A549 (cell line): ENCODE data around the gene MPDU1.

Source experiments
- CHD4 ChIP-seq: fragments of 200-600 bp; sonication (generic); IDR thresholded peaks from 2 replicates; pipeline ENCODE4 v1.6.1; 2016; ENCODE audit warnings: antibody characterized with exemption, mild to moderate bottlenecking, borderline replicate concordance
- EP300 ChIP-seq, 2 experiments: fragments of >200 bp; sonication (Bioruptor Twin); formaldehyde crosslinking; IDR thresholded peaks; 2 replicates in 1 of 2; 3 replicates in 1 of 2; pipeline ENCODE4 v1.6.1; 2016 to 2017
- HDAC2 ChIP-seq: fragments of 200-600 bp; sonication (generic); IDR thresholded peaks from 2 replicates; pipeline ENCODE4 v1.6.1; 2016
- JUN ChIP-seq, 2 experiments: fragments of >200 bp; sonication (Bioruptor Twin); formaldehyde crosslinking; IDR thresholded peaks; 2 replicates in 1 of 2; 3 replicates in 1 of 2; pipeline ENCODE4 v1.6.1; 2016 to 2017
- MAZ ChIP-seq: fragments of 150-350 bp; IDR thresholded peaks from 2 replicates; pipeline ENCODE4 v1.6.1; 2014; ENCODE audit warnings: antibody characterized with exemption, low read depth, low read length, borderline replicate concordance
- POLR2A ChIP-seq: IDR thresholded peaks from 2 replicates; pipeline ENCODE4 v1.6.1; 2012; ENCODE audit warnings: mild to moderate bottlenecking, low read length
- RCOR1 ChIP-seq: fragments of 150-350 bp; IDR thresholded peaks from 2 replicates; pipeline ENCODE4 v1.6.1; 2014; ENCODE audit warnings: antibody characterized with exemption, low read length, low read depth
- RFX5 ChIP-seq: fragments of 450-650 bp; IDR thresholded peaks from 2 replicates; pipeline ENCODE4 v1.7.1; 2014; ENCODE audit warnings: antibody characterized with exemption, mild to moderate bottlenecking, moderate library complexity
- TF ChIP-seq, protein P1 (sequence below): fragments of 250-450 bp; sonication (Bioruptor Pico); IDR thresholded peaks from 2 replicates; pipeline ENCODE4 v1.5.0; 2021; ENCODE audit warnings: mild to moderate bottlenecking, moderate library complexity, borderline replicate concordance
- TF ChIP-seq, protein P2 (sequence below): fragments of >200 bp; sonication (Bioruptor Twin); formaldehyde crosslinking; IDR thresholded peaks from 3 replicates; pipeline ENCODE4 v1.5.1; 2016
- TF ChIP-seq, protein P3 (sequence below): IDR thresholded peaks from 2 replicates; pipeline ENCODE4 v1.6.1; 2012
- TF ChIP-seq, protein P4 (sequence below): fragments of >200 bp; sonication (Bioruptor Twin); formaldehyde crosslinking; IDR thresholded peaks from 2 replicates; pipeline ENCODE4 v1.6.1; 2016

DNA sequence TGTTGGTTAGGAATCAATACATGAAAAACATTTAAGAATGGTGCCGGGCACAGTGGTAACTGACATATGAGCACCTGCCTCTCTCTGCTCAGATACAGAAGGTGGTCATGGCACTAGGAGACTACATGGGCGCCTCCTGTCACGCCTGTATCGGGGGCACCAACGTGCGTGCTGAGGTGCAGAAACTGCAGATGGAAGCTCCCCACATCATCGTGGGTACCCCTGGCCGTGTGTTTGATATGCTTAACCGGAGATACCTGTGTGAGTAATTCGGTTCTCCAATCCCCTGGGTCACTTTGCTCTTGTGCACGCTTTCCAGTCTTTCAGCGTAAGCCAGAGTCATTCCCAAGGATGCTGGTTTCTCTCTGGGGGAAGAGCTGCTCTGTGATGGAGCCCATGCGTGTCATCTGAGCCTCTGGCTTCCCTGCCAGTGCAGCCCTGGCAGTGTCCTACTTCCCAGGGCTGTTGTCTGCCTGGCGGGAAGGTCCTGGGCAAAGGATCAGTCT is 7.2 kb upstream of the MPDU1 start:
- TF ChIP-seq POLR2A, result no peak
- TF ChIP-seq EP300 (IDR thresholded peaks at IDR 0.05), result no peak
- TF ChIP-seq, protein P1, sequence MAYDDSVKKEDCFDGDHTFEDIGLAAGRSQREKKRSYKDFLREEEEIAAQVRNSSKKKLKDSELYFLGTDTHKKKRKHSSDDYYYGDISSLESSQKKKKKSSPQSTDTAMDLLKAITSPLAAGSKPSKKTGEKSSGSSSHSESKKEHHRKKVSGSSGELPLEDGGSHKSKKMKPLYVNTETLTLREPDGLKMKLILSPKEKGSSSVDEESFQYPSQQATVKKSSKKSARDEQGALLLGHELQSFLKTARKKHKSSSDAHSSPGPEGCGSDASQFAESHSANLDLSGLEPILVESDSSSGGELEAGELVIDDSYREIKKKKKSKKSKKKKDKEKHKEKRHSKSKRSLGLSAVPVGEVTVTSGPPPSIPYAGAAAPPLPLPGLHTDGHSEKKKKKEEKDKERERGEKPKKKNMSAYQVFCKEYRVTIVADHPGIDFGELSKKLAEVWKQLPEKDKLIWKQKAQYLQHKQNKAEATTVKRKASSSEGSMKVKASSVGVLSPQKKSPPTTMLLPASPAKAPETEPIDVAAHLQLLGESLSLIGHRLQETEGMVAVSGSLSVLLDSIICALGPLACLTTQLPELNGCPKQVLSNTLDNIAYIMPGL (CRISPR knock-in tag), result no peak
- TF ChIP-seq, protein P2, sequence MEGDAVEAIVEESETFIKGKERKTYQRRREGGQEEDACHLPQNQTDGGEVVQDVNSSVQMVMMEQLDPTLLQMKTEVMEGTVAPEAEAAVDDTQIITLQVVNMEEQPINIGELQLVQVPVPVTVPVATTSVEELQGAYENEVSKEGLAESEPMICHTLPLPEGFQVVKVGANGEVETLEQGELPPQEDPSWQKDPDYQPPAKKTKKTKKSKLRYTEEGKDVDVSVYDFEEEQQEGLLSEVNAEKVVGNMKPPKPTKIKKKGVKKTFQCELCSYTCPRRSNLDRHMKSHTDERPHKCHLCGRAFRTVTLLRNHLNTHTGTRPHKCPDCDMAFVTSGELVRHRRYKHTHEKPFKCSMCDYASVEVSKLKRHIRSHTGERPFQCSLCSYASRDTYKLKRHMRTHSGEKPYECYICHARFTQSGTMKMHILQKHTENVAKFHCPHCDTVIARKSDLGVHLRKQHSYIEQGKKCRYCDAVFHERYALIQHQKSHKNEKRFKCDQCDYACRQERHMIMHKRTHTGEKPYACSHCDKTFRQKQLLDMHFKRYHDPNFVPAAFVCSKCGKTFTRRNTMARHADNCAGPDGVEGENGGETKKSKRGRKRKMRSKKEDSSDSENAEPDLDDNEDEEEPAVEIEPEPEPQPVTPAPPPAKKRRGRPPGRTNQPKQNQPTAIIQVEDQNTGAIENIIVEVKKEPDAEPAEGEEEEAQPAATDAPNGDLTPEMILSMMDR, result no peak
- no peak for TF ChIP-seq RFX5
- TF ChIP-seq MAZ, result no peak
- peak in 1 of 2 experiments; percentile 41; a peak in 2 of 5 replicates for TF ChIP-seq JUN (IDR thresholded peaks at IDR 0.05)
- no peak for TF ChIP-seq HDAC2
- TF ChIP-seq, protein P3, sequence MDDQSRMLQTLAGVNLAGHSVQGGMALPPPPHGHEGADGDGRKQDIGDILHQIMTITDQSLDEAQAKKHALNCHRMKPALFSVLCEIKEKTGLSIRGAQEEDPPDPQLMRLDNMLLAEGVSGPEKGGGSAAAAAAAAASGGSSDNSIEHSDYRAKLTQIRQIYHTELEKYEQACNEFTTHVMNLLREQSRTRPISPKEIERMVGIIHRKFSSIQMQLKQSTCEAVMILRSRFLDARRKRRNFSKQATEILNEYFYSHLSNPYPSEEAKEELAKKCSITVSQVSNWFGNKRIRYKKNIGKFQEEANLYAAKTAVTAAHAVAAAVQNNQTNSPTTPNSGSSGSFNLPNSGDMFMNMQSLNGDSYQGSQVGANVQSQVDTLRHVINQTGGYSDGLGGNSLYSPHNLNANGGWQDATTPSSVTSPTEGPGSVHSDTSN, result no peak
- no peak for TF ChIP-seq RCOR1
- TF ChIP-seq CHD4, result no peak
- TF ChIP-seq, protein P4, sequence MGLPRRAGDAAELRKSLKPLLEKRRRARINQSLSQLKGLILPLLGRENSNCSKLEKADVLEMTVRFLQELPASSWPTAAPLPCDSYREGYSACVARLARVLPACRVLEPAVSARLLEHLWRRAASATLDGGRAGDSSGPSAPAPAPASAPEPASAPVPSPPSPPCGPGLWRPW, result no peak
